Neural progenitor cell (in vitro differentiated cells): ENCODE measurements around the gene NUDT1. TPM values are rescaled to one million over a fixed set of nuclear protein-coding genes. Genes with fewer than 3 reads are reported as not detected.
A peak's percentile ranks its signal among the peaks of the same experiment; 100 is the strongest.

ENCODE experiments used
- DNase-seq: peaks from one replicate; pipeline ENCODE4 v3.0.0-alpha.2; 2016; ENCODE audit warnings: low spot score
- H2AFZ ChIP-seq: fragments of 200-600 bp; sonication (generic); replicated peaks from 2 replicates; pipeline ENCODE4 v1.6.1; 2016; ENCODE audit warnings: antibody characterized with exemption
- H3F3A ChIP-seq: fragments of 200-600 bp; sonication (generic); 2 replicates; pipeline ENCODE4 v1.6.1; 2016; ENCODE audit warnings: antibody characterized with exemption, low read depth
- H3K27ac ChIP-seq: fragments of 200-600 bp; sonication (generic); 2 replicates; pipeline ENCODE4 v1.5.1; 2016; ENCODE audit warnings: mild to moderate bottlenecking
- H3K27me3 ChIP-seq: fragments of 200-600 bp; sonication (generic); 2 replicates; pipeline ENCODE4 v1.6.1; 2016; ENCODE audit warnings: mild to moderate bottlenecking, moderate library complexity
- H3K36me3 ChIP-seq: fragments of 200-600 bp; sonication (generic); 2 replicates; pipeline ENCODE4 v1.5.1; 2016
- H3K4me1 ChIP-seq: fragments of 200-600 bp; sonication (generic); 2 replicates; pipeline ENCODE4 v1.6.1; 2016; ENCODE audit warnings: mixed run types
- H3K4me2 ChIP-seq: fragments of 200-600 bp; sonication (generic); 2 replicates; pipeline ENCODE4 v1.6.1; 2016
- H3K4me3 ChIP-seq: fragments of 200-600 bp; sonication (generic); 2 replicates; pipeline ENCODE4 v1.5.1; 2016
- H3K79me2 ChIP-seq: fragments of 200-600 bp; sonication (generic); 2 replicates; pipeline ENCODE4 v1.6.1; 2016; ENCODE audit warnings: low read depth
- H3K9ac ChIP-seq: fragments of 200-600 bp; sonication (generic); 2 replicates; pipeline ENCODE4 v1.6.1; 2016
- H3K9me3 ChIP-seq: fragments of 200-600 bp; sonication (generic); 2 replicates; pipeline ENCODE4 v1.5.1; 2016; ENCODE audit warnings: low read depth
- H4K20me1 ChIP-seq: fragments of 200-600 bp; sonication (generic); 2 replicates; pipeline ENCODE4 v1.6.1; 2016; ENCODE audit warnings: low read depth
- H3K27ac Mint-ChIP-seq: 3 replicates; pipeline ENCODE4 v1.8.0; 2021; ENCODE audit warnings: mixed read lengths
- H3K27me3 Mint-ChIP-seq: 2 replicates; pipeline ENCODE4 v1.8.0; 2022; ENCODE audit warnings: low read depth, mild to moderate bottlenecking, inconsistent platforms, moderate library complexity, mixed read lengths; ENCODE audit not compliant: insufficient read depth
- H3K36me3 Mint-ChIP-seq: 3 replicates; pipeline ENCODE4 v1.8.0; 2021; ENCODE audit warnings: mixed read lengths
- H3K4me1 Mint-ChIP-seq: 3 replicates; pipeline ENCODE4 v1.8.0; 2021; ENCODE audit warnings: mixed read lengths
- H3K4me3 Mint-ChIP-seq: 3 replicates; pipeline ENCODE4 v1.8.0; 2021; ENCODE audit warnings: mild to moderate bottlenecking, moderate library complexity, mixed read lengths
- H3K9me3 Mint-ChIP-seq: 3 replicates; pipeline ENCODE4 v1.8.0; 2020; ENCODE audit warnings: mixed read lengths
- EZH2 ChIP-seq: fragments of 200-600 bp; sonication (generic); IDR thresholded peaks from 2 replicates; pipeline ENCODE4 v1.6.1; 2017; ENCODE audit warnings: antibody characterized with exemption, mild to moderate bottlenecking, moderate library complexity
- EZH2phosphoT487 ChIP-seq: fragments of 200-600 bp; sonication (generic); IDR thresholded peaks from 2 replicates; pipeline ENCODE4 v1.6.1; 2017; ENCODE audit warnings: antibody characterized with exemption
- total RNA-seq: library from RNA; depleted of rRNA; stranded (reverse); fragments of >200 nt; gene quantifications from 2 replicates; pipeline ENCODE4 v1.2.3, GENCODE V29; 2015; ENCODE audit warnings: low replicate concordance
- TF ChIP-seq, protein P1 (sequence below): fragments of 200-600 bp; sonication (generic); IDR thresholded peaks from 2 replicates; pipeline ENCODE4 v1.5.1; 2017; ENCODE audit warnings: antibody characterized with exemption, mild to moderate bottlenecking

Gene NUDT1
- total RNA-seq, 1 donor from 2014 or later: 29.6 TPM

DNA sequence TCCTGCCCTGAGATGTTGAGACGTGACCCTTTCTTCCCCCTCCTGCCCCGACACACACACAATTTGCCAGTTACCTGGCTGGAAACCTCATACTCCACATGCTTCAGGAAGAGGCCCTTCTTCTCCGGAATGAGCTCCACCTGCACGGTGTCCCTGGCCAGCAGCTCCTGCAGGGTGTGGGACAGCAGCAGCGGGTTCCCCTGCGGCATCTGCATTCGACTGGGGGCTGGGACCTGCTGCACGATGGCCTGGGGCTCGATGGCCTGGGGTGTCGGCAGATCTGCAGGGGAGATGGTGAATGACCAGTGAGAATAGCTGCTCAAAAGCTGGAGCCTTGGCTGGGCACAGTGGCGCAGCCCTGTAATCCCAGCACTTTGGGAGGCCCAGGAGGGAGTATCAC lies 36.0 kb downstream of the NUDT1 start:
- Histone ChIP-seq H3K4me1 (peaks cover 6% of the 10 kb centered on the region), H3K9me3 (no peaks in the 10 kb centered on the region), H3K9ac (no peak overlapping the region), H3K4me3 (no peak overlapping the region), H3K4me2 (no peak overlapping the region), H3K79me2 (peaks cover 27% of the 10 kb centered on the region), H3K36me3 (no peaks in the 10 kb centered on the region), H2AFZ (no peak overlapping the region), H3F3A (no peaks in the 10 kb centered on the region), H3K27ac (no peak overlapping the region), H4K20me1 (peaks cover 13% of the 10 kb centered on the region), H3K27me3 (no peaks in the 10 kb centered on the region)
- Mint-ChIP-seq H3K36me3 (no peaks in the 10 kb centered on the region), H3K9me3 (no peaks in the 10 kb centered on the region), H3K27me3 (peaks cover 3% of the 10 kb centered on the region), H3K4me3 (no peak overlapping the region), H3K4me1 (peaks cover 33% of the 10 kb centered on the region), H3K27ac (peak overlapping the region; percentile 24)
- no peak for DNase-seq
- TF ChIP-seq EZH2phosphoT487 (no peak), EZH2 (no peak)
- TF ChIP-seq, protein P1, sequence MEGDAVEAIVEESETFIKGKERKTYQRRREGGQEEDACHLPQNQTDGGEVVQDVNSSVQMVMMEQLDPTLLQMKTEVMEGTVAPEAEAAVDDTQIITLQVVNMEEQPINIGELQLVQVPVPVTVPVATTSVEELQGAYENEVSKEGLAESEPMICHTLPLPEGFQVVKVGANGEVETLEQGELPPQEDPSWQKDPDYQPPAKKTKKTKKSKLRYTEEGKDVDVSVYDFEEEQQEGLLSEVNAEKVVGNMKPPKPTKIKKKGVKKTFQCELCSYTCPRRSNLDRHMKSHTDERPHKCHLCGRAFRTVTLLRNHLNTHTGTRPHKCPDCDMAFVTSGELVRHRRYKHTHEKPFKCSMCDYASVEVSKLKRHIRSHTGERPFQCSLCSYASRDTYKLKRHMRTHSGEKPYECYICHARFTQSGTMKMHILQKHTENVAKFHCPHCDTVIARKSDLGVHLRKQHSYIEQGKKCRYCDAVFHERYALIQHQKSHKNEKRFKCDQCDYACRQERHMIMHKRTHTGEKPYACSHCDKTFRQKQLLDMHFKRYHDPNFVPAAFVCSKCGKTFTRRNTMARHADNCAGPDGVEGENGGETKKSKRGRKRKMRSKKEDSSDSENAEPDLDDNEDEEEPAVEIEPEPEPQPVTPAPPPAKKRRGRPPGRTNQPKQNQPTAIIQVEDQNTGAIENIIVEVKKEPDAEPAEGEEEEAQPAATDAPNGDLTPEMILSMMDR: no peak

DNA sequence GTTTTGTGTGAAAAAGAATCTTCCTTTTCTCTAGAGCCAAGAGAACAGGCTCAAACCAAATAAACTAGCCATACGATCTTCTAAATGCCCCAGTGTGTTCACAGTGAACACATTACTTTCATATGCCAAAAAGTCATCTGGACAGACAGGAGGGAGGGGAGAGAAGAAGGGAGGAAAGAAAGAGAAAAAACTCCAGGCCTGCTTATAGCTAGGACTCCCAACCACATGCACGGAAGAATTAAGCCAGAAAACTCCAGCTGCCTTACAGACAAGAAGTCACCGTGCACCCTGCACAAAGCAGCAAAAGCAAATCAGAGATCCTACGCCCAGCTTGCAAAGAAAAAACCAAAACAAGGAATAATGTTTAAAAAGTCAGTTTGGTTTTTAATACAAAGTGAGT lies 37.9 kb downstream of the NUDT1 start:
- TF ChIP-seq, protein P1: no peak
- TF ChIP-seq EZH2 (no peak), EZH2phosphoT487 (no peak)
- Histone ChIP-seq H3K4me2 (no peak overlapping the region), H3K9me3 (no peaks in the 10 kb centered on the region), H3F3A (no peaks in the 10 kb centered on the region), H2AFZ (no peak overlapping the region), H3K4me3 (no peak overlapping the region), H3K9ac (no peak overlapping the region), H4K20me1 (peaks cover 13% of the 10 kb centered on the region), H3K27ac (no peak overlapping the region), H3K4me1 (peaks cover 6% of the 10 kb centered on the region), H3K79me2 (peaks cover 27% of the 10 kb centered on the region), H3K27me3 (no peaks in the 10 kb centered on the region), H3K36me3 (no peaks in the 10 kb centered on the region)
- Mint-ChIP-seq H3K4me1 (peaks cover 40% of the 10 kb centered on the region), H3K36me3 (no peaks in the 10 kb centered on the region), H3K27me3 (peaks cover 3% of the 10 kb centered on the region), H3K4me3 (no peak overlapping the region), H3K27ac (no peak overlapping the region), H3K9me3 (no peaks in the 10 kb centered on the region)
- DNase-seq: no peak

DNA sequence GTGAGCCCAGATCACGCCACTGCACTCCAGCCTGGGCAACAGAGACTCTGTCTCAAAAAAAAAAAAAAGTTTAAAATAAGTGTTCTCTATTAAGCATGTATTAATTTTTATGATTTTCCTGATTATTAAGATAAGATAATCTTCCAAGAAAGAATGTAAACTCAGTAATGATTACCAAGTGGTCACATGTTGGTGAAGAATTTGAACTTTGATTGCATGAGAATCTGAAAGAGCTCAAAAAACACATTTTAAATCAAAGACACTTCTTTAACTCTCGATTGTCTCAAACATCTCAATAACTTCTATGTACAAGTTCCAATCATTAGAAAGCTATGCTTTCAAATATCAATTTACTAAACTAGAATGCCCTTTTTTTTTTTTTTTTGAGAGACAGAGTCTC lies 38.4 kb downstream of the NUDT1 start:
- H4K20me1 ChIP-seq: peaks cover 13% of the 10 kb centered on the region
- no peak overlapping the region for H3K9ac ChIP-seq
- no peaks in the 10 kb centered on the region for H3K36me3 ChIP-seq
- TF ChIP-seq EZH2phosphoT487: no peak
- TF ChIP-seq, protein P1: no peak
- no peak for TF ChIP-seq EZH2
- no peaks in the 10 kb centered on the region for H3K27me3 ChIP-seq
- H3K4me3 ChIP-seq: no peak overlapping the region
- no peak overlapping the region for H3K27ac ChIP-seq
- Mint-ChIP-seq H3K4me3 (no peak overlapping the region), H3K27me3 (peaks cover 3% of the 10 kb centered on the region), H3K27ac (no peak overlapping the region), H3K9me3 (no peaks in the 10 kb centered on the region), H3K36me3 (no peaks in the 10 kb centered on the region), H3K4me1 (peaks cover 40% of the 10 kb centered on the region)
- H3K9me3 ChIP-seq: no peaks in the 10 kb centered on the region
- H3F3A ChIP-seq: no peaks in the 10 kb centered on the region
- H3K4me1 ChIP-seq: peaks cover 6% of the 10 kb centered on the region
- H3K79me2 ChIP-seq: peaks cover 27% of the 10 kb centered on the region
- no peak for DNase-seq
- no peak overlapping the region for H3K4me2 ChIP-seq
- H2AFZ ChIP-seq: no peak overlapping the region

DNA sequence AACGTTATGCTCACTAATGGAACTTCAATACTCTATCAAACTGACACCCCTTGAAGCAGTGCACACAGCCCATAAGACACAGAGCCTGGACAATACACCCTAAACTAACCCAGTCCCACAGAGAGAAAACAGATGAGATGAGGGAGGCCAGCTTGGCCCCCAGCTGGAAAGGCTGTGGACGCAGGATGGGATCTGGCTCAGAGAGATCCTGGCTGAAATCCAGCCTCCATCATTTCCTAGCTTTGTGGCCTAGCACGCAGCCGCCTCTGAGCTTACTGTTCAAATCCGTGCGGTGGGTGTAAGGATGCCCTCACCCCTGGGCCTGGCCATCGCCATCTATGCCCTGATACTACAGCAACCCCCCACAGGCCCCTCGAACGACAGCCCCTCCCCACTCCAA lies 39.5 kb downstream of the NUDT1 start:
- no peaks in the 10 kb centered on the region for H3K9me3 Mint-ChIP-seq
- no peak for DNase-seq
- no peaks in the 10 kb centered on the region for H3K36me3 ChIP-seq
- H2AFZ ChIP-seq: no peak overlapping the region
- H3K36me3 Mint-ChIP-seq: no peaks in the 10 kb centered on the region
- no peak overlapping the region for H3K4me3 ChIP-seq
- peaks cover 13% of the 10 kb centered on the region for H4K20me1 ChIP-seq
- no peaks in the 10 kb centered on the region for H3K27me3 ChIP-seq
- H3K27ac ChIP-seq: no peak overlapping the region
- H3K27ac Mint-ChIP-seq: peak overlapping the region; percentile 93
- no peaks in the 10 kb centered on the region for H3F3A ChIP-seq
- H3K4me3 Mint-ChIP-seq: no peak overlapping the region
- peaks cover 3% of the 10 kb centered on the region for H3K27me3 Mint-ChIP-seq
- TF ChIP-seq, protein P1: no peak
- TF ChIP-seq EZH2 (no peak), EZH2phosphoT487 (no peak)
- H3K9ac ChIP-seq: no peak overlapping the region
- H3K9me3 ChIP-seq: no peaks in the 10 kb centered on the region
- peaks cover 40% of the 10 kb centered on the region for H3K4me1 Mint-ChIP-seq
- peaks cover 6% of the 10 kb centered on the region for H3K4me1 ChIP-seq
- peaks cover 27% of the 10 kb centered on the region for H3K79me2 ChIP-seq
- H3K4me2 ChIP-seq: no peak overlapping the region
